GM21360 (cell line): ENCODE measurements around the gene ZNF410.
"Not testable (repeated sequence)": the region's sequence is repeated elsewhere in the genome, so short reads cannot be mapped to it uniquely, and the experiment has no call there.

ENCODE experiments used
- ATAC-seq: cut with Tn5 transposase; IDR thresholded peaks from one replicate; pipeline ENCODE4 v1.9.1; 2021; ENCODE audit warnings: mild to moderate bottlenecking, moderate library complexity; ENCODE audit not compliant: unreplicated experiment

The ZNF410 gene

DNA sequence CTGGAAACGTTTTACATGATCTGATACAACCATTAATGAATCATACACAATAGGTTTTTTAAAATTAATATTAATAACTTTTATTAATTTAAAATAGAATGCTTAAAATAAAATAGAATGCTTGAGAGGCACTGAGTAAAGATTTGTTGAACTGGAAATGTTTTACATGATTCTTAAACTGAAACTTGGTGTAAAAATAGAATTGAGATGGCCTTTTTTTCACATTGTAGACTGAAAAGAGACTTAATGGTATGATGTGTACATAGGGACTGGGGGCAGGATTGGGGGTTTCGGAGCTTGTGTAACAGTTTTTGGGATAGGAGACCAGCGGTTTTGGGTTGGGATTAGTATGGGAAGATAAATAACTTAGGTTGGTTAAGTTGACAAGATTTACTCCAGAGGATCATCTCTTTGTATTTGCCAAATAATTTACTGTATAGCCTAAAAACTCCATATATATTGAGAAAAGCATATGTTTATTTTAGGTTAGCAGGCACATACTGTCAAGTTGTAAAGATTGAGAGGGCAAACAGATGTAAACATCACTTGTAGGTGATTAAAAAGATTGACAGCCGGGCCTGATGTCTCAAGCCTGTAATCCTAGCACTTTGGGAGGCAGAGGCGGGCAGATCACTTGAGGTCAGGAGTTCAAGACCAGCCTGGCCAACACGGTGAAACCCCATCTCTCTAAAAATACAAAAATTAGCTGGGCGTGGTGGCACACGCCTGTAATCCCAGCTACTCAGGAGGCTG is 2.0 kb upstream of the ZNF410 start:
- no peak for ATAC-seq

DNA sequence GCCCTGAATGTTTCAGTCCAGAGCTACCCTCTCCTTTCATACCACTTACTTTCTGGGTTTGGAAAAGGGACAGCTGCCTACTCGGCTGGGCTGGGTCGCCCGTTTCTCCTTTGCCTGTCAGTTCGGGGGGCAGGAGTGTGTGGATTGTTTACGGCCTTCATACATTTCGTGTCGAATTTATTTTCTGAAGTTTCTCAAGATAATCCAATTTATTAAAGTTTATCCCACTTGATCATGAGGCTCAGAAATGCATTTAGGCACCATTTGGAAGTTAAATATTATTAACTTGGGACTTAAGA is 608 bp downstream of the ZNF410 start:
- no peak for ATAC-seq

DNA sequence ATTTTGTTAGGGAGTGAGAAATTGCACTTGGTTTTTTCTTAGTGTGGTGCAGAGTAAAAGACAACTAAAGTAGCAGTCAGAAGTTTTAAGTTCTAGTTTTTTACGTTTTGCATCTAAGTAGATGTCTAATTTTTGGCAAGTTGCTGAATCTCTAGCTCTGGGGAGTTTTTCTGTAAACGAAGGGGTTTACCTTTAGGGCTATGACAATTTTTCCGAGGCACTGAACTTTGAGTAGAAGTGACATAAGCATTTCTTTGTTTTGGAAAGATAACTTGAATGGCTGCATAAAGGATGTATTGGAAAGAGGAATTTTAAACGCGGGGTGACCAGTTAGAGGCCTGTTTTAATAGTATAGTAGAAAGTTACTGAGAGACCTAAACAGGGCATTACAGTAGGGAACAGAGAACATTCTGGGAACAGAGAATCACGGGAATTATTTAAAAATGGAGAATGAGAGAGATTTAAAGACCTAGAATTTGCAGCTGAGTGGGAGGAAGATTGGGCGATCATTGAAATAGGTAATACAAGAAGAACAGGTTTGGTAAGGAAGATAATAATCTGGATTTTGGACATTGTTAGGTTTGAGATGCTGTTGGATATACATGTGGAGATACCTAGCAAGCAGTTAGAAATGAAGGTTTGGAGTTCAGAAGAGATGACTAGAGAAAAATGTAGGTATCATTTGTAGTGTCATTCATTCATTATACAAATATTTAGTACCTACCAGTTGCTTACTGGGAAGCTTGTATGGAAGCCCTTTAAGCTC is 1.2 kb downstream of the ZNF410 start:
- ATAC-seq, result no peak

DNA sequence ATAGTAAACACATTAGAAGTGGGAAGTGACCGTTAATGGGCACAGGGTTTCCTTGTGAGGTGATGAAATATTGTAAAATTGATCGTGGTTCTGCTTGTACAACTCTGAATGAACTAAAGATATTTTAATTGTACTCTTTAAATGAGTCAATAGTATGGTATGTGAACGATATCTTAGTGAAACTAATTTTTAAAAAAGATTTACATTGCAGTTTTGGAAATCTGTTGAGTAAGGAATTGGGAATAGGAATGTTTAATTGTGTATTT is 1.7 kb downstream of the ZNF410 start:
- ATAC-seq, result no peak

DNA sequence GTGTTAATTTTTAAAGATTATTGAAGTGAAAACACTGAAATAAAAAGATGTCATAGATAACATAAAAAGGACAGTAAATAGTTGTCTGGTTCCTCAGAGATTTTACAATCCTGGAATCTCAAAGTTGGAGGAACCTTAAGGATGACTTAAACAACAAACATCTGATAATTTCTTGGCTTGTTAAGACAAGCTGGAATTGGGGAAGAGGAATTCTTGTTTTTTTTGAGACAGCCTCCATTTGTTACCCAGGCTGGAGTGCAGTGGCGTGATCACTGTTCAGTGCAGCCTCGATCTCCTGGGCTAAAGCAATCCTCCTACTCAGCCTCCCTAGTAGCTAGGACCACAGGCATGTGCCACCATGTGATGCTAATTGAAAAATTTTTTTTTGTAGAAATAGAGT is 2.3 kb downstream of the ZNF410 start:
- ATAC-seq, result no peak

DNA sequence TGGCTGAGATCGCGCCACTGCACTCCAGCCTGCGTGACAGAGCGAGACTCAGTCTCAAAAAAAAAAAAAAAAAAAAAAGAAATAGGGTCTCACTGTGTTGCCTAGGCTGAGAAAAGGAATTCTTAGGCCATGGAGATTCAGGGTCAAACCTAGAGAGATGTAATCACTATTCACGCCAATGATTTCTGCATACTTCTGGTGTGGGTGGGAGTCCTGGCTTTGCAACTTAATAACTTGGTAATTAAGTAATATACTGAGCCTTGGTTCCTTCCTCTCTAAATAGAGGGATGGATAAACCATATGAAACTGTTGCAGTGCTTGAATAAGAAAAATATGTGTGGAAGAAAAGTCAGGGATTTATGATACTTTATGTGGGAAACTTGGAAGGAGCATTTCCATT is 2.7 kb downstream of the ZNF410 start:
- no peak for ATAC-seq

DNA sequence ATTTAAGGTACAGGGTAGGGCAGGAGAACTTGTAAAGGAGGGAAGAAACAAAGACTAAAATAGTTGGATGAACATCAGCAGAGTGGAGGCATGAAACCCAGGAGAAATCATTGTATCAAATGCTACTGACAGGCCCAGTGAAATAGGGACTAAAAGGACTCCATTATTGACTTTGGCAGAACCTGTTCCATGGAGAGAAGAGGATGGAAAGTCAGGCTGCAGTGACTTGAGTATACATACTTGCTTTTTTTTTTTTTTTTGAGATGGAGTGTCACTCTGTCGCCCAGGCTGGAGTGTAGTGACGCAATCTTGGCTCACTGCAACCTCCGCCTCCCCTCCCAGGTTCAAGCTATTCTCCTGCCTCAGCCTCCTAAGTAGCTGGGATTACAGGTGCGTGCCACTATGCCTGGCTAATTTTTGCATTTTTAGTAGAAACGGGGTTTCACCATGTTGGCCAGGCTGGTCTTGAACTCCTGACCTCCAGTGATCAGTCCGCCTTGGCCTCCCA is 7.6 kb downstream of the ZNF410 start:
- not testable (repeated sequence) for ATAC-seq

DNA sequence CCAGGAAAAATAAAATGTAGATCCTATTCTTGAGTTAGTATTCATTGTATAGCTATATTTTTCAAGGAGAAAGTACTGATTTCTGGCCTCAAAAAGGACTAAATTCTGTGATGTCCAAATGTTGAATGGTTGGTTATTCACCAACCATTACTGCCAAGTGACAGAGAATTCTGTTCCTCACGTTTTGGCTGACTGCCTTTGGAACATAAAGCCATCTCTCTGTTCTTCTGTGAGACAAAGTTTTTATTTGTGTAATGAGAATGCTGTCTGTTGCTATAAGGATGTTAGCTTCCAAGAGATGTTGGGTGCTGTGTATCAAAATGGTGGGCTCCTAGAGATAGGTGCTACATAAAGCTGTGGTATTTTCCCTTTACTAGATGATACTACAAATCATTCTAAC is 9.3 kb downstream of the ZNF410 start:
- no peak for ATAC-seq

DNA sequence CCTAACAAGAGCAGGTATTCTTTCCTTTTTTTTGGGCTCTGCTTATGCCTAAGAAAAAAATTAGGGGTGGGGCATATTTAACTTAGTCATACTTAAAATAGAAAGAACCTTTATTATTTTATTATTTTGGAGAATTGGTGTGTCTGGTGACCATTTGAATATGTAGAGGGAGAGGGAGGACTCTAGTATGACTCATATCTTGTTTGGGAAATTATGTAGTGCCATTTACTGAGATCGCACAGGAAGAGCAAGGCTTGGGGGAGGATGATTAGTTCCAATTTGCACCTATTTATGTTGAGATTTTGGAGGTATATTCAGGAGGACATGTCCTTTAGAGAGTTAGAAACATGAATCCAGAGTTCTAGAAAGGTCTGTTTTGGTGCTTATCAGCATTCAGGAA is 9.9 kb downstream of the ZNF410 start:
- ATAC-seq, result no peak

DNA sequence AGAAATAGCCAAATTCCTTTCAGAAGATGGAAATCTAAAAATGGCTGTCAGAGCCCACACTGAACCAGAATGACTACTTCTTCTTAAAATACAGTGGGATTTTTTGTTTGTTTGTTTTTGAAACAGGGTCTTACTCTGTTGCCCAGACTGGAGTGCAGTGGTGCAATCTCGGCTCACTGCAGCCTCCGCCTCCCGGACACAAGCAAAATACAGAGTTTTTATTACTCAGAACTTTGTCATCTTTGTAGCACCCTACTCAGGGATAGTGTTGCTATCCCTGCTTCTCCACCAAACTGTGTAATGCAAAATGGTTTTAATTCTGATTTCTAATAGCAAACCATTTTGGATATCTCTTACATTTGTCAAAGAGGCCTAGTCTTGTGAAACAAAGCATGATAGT is 16.4 kb downstream of the ZNF410 start:
- ATAC-seq, result no peak

DNA sequence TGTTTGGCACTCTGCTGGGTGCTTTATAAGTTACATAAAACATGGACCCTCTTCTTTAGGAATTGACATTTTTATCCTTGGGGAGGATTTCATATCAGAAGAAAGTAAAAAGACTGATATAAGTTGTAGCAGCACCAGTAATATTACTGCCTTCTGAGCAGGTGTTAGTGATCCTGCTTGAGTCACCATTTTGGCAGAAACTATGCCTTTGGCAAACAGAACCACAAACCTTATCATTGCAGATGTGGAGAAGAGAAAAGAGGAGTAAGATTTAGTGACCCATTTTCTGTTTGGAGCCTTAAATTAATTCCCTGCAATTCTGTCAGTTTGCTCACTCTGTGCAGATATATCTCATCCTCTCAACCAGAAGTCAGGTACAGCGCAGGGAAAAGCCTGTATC is 23.0 kb downstream of the ZNF410 start:
- ATAC-seq, result no peak

DNA sequence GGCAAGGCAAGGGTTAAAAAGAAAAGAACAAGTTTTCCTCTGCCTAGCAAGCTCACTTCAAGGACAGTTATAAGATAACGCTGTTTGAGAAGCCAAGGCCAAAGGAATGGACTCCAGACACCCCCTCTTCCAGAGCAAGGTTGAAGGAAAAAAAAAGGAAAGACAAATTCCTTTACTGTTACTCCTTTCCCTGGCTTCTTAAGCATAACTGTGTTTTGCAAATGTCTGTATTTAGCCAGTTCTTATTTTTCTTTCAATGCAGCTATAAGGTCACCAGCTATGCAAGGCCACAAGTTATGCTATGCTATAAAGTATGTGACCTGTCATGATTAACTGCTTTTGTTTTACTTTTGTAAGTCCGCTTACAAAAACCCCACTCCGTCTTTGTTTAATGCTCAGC is 26.6 kb downstream of the ZNF410 start:
- ATAC-seq, result no peak

DNA sequence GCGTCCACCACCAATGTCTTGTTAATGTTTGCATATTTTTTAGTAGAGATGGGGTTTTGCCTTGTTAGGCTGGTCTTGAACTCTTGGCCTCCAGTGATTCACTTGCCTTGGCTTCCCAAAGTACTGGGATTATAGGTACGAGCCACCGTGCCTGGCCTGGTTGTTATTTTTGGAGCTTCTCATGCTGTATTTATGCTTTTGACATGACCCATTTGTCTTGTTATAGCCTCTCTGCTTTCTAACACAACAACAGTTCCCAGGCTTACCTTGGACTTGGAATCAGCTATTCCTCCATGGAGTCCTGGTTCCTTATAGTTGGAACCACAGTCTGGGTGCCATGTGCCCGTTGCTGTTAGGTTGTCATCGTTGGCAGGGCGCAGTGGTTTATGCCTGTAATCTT is 29.7 kb downstream of the ZNF410 start:
- no peak for ATAC-seq

DNA sequence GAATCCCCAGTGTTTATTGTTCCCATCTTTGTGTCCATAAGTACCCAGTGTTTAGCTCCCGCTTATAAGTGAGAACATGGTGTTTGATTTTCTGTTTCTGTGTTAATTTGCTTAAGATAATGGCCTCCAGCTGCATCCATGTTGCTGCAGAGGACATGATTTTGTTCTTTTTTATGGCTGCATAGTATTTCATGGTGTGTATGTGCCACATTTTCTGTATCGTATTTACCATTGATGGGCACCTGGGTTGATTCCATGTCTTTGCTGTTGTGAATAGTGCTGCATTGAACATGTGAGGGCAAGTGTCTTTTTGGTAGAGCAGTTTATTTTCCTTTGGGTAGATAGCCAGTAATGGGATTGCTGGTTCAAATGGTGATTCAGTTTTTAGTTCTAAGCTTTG is 32.8 kb downstream of the ZNF410 start:
- not testable (repeated sequence) for ATAC-seq

DNA sequence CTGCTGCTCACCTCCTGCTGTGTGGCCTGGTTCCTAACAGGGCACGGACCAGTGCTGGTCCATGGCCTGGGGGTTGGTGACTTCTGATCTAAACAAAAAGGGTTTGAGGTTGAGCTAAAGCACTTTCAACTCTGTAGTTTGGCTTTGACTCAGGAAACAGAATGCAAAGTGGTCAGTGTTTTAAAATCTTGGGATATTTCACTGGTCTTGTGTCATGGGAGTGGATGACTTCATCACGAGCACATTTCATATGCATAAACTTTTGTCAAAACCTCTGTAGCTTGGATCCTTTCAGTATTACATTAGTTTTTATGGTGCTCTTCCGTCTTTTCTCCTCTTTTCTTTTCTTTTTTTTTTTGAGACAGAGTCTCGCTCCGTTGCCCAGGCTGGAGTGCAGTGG is 37.7 kb downstream of the ZNF410 start:
- no peak for ATAC-seq

DNA sequence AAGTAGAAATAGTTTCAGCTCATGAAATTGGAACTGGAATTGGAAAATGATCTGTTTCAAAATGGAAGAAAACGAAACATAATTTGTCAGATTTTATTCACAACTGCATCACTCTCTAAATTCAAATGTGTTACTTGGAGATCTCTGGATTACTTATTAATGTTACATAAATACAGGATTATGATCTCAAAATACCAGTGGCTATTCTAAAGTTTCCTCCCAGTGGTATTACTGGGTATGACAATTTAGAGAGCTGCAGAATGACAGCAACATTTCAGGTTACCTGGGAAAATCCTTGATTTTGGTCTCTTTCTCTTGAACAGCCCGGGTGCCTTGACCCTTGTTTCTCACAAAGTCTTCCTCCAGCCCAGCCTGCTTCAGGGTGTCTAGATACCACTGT is 49.0 kb downstream of the ZNF410 start:
- ATAC-seq, result no peak

DNA sequence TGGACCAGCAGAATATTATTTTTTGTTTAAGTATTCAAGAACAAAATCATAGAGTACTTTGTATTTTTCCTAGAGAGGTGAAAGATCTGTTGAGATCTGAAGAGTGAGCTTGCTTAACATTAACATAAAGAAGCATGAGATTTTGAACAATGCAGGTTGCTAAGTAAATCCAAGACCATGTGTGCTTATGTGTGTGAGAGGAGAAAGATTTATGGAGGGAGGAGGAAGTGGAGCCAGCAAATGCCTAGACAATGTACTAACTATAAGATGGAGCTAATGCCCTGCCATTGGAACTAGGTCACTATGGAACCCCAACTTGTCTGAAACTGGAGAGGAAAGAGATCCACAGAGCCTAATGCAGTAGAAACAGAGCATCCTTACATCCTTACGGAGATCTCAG is 49.9 kb downstream of the ZNF410 start:
- no peak for ATAC-seq

DNA sequence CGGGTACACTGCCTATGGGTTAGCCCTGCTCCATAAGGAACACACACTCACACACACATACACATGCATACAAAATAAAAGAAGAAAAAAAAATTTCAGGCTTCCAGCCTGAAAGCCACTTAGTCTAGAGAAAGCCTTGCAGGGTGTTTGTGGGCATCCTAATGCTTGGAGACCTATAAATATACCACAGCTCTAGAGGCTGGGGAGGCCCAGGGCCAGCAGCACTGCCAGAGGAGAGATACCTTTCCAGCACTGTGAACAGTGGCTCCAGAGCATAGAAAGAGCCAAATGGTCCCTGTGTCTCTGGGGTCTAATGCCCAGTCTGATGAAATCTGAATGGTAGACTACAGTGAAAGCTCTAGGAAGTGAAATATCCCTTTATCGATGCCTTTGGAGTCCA is 50.4 kb downstream of the ZNF410 start:
- ATAC-seq, result no peak

DNA sequence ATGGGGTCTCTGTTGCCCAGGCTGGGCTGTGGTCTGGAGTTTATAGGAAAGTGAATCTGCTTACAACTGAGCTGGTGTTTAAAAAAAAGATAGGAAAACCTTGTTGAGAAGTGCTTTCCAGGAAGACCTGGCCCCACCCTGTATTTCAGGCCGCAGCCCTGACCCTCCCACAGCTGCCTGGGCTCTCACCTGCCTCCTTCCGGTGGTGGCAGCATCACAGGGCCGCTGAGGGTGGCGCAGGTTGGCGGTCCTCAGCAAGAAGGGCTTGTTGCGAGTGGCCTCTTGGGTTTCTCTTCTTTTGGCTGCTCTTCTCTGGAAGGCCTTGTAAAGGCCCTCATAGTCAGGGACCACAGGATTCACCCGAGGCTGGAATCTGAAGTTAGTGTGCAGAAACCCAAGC is 55.5 kb downstream of the ZNF410 start:
- no peak for ATAC-seq

DNA sequence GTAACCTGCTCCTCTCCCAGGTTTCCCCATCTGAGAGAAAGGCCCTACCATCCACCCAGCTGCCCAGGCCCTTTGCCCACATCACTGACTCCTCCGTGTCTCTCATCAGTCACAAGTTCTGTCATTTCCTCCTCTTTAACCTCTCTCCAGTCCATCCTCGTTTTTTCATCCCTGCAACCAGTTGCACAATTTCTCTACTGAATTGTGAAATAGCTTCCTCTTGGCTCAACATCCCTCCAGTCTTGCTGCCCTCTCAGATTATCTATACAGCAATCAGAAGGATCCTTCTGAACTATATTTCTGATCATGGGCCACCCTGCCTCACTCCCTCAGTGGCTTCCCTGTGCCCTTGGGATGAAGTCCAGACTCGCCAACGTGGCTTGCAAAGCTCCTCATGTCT is 56.4 kb downstream of the ZNF410 start:
- ATAC-seq, result no peak

DNA sequence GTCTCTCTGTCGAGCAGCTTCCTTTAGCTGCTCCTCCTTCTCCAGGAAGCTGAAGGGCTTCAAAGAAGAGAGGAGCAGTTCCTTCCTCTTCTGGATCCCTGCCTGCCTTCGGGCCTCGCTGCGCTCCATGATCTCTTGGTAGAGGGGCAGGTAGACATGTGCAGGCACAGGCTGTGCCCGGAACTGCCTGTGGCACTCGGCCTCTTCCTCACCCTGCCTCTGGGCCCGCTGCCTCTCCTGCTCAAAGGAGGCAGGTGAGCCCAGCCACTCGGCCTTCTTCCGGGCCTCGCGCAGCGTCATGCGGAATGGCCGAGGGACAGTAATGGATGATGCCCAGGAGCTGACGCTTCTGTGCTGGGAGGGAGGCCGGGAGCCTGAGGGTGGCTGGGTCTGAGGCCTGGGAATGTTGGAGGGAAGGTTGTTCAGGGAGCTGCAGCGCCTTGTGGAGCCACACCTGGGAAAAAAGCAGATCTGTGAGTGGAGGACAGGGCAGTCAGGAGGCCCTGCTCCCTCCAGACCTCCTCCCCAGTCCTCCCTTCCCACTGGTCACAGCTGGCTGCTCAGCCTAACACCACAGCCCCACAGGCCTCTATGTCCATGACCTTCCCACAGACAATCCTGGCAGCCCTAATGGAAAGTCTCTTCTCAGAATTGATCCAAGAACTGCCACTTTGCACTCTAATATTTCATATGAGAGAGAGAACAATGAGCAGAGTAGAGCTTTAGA is 57.9 kb downstream of the ZNF410 start:
- no peak for ATAC-seq

DNA sequence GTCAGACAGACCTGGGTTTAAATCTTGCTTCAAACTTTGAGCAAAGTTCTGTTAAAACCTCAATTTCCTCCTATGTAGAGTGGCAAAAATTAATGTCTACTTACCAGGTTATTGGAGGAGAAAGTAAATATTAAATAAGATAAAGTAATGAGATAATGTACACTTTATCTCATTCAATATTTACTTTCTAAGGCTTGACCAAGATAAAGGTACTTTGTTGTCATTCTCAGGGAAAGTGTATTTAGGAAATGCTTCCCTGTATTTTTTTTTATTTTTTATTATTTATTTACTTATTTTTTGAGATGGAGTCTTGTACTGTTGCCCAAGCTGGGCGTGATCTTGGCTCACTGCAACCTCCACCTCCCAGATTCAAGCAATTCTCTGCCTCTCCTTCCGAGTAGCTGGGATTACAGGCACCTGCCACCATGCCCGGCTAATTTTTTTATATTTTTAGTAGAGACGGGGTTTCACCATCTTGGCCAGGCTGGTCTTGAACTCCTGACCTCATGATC is 58.6 kb downstream of the ZNF410 start:
- no peak for ATAC-seq
